HG03460 (cell line): ENCODE measurements around the gene RASSF10.
"Not testable (repeated sequence)": the region's sequence is repeated elsewhere in the genome, so short reads cannot be mapped to it uniquely, and the experiment has no call there.

Experiments
- ATAC-seq: cut with Tn5 transposase; IDR thresholded peaks from one replicate; pipeline ENCODE4 v1.9.1; 2021; ENCODE audit not compliant: unreplicated experiment

The RASSF10 gene

DNA sequence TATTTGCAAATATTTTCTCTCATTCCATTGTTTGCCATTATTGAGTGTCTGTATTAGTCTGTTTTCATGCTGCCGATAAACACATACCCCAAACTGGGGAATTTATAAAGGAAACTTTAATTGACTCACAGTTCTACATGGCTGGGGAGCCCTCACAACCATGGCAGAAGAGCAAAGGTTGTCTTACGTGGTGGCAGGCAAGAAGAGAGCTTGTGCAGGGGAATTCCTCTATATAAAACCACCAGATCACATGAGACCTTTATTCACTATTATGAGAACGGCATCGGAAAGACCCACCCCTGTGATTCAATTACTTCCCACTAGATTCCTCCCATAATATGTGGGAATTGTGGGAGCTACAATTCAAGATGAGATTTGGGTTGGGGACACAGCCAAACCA lies 10.2 kb downstream of the RASSF10 start:
- ATAC-seq: no peak

DNA sequence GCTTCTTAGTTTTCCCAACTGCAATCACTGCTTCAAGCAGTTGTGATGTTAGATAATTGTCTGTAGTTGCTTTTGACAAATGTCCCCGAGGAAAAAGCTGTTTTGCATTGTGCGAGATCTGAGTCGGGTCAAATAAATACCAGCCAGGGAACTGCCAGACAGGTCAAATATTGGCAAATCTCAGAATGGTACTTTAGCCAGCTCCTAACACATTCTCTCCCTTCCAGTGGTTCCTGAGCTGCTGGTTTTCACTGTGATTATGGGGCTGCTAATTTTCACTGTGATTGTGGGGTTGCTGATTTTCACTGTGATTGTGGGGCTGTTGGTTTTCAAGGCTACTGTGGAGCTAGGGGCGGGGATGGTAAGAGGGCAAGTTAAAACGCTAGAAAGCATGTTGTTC lies 14.3 kb downstream of the RASSF10 start:
- no peak for ATAC-seq

DNA sequence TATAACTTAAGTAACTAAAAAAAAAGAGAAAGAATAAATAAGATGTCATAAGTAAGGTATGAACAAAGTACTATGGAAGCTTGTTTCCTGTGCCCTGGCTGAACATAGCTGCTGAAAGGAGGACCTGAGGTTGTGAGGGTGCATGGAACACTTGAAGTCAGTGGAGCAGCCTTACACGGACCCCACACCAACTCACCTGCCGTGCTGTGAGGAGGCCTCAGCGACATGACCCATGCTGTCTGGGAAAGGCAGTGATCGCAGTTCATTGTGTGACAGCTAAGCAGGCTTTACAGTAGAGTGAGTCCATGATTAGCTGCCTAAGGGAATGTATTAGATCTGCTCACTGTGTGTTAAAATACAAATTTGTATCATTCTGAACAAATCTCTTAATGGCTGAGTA lies 17.6 kb downstream of the RASSF10 start:
- ATAC-seq: no peak

DNA sequence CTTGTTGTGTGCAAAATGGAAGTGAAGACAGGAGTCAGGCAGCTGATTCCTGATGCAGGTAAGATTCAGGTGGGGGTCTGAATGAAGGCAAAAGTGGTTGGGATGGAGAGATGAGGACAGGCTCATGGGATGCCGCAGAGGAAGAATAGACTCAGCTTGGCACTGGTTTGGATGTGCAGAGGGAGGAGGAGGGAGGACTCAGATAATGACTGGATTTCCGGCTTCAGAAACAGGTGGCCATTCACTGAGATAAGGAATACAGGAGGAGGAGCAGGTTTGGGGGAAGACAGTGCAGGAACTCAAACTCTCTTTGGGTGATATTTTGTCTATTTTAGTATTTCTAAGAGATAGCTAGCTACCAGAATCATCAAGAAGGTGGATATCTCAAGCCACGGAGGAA lies 19.2 kb downstream of the RASSF10 start:
- no peak for ATAC-seq

DNA sequence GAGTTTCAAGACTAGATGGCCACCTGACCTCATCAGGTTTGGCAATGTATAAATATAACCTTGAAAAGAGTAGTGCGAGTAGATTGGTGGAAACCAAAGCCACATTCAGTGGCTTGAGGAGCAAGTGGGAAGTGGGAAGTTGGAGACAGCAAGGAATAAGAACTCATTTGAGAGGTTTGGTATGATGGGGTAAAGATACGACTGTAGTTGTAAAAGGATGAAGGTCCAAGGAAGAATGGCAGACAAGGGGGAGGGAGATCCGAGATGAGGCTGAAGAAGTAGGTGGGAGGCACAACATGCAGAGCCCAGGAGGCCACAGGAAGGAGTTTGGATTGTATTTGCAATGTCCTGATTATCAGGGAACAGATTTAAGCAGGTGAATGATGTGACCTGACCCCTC lies 20.8 kb downstream of the RASSF10 start:
- ATAC-seq: no peak

DNA sequence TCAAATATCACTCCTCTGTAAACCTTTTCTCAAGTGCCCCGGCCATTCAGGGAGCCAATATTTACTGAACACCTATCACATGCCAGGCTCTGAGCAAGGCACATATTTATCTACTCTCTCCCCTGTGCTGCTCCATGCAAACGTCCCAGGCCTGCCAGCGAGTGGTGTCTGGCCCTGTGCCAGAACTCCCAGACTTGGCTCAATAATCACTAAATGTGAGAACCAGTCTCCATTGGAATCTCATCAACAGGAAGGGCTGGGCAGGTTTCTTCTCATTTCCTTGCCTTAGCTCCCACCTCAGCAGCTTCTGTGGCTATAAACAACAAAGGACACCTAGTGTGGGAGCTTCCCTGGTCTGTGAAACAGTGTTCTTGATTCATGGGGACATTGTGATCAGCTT lies 21.7 kb downstream of the RASSF10 start:
- ATAC-seq: no peak

DNA sequence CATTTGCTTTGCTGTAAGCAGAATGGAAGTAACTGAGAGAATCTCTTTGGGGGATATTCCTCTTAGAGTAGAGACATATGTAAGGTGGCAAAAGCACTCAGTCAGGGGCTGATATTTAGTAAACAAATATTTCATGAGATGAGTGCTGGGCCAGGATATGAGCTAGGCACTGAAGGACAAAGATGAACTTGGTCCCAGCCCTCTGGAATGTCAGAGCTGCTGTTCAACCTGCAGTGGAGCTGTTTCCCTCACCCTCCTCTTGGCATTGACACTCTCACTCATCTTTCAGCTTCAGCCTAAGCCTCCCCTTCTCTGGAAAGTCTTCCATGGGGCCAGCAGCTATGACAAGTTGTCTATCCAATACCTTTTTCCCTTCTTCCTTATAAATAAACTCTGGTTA lies 22.2 kb downstream of the RASSF10 start:
- ATAC-seq: no peak

DNA sequence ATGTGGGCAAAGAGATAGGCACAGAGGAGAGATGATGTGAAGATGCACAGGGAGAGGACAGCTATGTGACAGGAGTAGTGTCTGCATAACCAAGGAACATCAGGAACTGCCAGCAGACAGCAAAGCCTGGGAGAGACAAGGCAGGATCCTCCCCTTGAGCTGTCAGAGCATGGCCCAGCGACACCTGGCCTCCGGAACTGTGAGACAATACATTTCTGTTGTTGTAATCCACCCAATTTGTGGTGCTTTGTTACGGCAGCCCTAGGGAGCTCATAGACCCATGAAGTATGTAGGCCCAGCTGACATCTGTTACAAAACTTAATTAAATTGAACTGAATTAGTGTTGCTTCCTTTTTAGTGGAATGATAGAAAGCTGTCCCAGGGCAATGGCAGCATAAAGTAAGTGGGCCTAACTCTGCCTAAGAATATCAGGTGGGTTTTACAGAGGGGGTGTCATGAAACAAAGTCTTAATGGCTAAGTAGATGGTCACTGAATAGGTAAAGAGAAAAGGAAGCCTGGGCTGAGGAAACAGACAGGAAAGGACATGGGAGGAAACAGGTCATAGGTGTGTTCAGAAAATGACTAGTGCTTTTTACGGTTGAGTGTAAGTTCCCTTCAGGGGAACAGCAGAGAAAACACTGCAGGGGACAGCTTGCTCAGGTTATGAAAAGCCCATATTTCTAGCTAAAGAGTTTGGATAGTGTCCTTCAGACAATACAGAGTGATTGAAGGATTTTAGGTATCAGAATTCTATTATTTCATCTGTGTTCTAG lies 24.8 kb downstream of the RASSF10 start:
- no peak for ATAC-seq

DNA sequence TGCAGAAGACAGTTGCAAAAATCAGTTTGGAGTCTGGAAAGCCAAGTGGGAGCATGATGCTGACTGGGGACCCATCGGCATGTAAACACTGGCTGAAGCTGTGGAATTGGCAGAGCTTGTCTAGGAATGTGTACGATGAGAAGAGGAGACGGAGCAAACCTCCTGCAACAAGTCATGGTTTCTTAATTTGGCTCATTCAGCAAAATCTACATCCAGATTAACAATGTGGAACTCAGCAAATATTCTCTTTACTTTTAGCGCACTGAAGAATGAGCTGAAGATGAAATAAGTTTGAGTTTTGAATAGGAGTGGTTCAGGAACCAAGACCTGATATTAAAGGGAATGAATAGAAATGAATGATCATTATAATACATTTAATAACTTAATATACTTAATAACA lies 26.6 kb downstream of the RASSF10 start:
- ATAC-seq: no peak

DNA sequence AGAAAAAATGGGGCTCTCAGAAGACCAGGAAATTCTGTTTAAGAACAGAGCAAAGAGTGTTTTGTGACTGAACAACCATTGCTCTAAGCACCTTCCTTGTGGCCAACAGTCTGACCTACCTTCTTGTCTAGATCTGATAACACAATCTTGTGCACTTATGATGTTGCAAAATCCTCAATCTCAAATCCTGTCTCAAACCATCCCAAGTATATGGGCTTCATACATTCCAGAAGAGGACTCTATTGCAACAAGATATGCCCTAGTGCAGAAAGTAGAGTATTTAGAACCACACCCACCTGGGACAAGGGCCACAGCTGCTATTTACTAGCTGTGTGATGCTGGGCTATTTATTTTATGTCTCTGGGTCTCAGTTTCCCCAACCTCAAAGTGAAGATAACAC lies 27.1 kb downstream of the RASSF10 start:
- no peak for ATAC-seq

DNA sequence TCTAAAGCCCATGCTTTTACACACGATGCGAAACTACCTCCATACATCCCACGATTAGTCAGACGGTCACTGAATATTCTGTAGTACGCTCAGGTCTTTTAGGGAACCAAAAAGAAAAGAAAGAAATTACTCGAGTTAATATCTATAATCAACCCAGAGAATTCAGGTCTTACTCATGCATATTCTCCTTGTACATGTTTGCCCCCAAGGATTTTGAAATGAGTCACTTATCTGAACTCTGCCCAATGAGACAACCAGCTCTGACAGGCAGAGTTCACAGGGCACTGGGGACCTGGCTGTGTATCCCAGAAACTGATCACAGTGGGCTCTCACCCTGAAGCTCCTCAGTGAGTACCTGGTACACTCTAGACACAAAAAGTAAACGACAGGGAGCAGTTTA lies 29.2 kb downstream of the RASSF10 start:
- ATAC-seq: no peak

DNA sequence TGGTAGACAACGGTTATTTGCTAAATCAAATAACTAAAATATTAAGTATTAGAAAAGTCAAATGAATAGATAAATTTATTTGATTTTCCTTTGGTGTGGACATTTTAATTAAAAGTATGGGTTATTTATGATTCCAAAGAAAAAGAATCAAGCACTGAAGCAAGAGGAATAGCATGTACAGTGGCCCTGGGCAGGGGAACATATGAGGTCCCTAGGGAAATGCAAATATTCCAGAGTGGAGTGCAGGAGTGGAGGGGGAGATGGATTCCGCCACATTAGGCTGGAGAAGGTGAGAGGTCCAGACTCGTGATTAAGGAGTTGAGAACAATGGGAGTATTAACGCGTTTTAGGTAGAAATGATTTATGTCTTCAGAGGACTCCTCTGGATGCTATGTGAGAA lies 30.0 kb downstream of the RASSF10 start:
- ATAC-seq: no peak

DNA sequence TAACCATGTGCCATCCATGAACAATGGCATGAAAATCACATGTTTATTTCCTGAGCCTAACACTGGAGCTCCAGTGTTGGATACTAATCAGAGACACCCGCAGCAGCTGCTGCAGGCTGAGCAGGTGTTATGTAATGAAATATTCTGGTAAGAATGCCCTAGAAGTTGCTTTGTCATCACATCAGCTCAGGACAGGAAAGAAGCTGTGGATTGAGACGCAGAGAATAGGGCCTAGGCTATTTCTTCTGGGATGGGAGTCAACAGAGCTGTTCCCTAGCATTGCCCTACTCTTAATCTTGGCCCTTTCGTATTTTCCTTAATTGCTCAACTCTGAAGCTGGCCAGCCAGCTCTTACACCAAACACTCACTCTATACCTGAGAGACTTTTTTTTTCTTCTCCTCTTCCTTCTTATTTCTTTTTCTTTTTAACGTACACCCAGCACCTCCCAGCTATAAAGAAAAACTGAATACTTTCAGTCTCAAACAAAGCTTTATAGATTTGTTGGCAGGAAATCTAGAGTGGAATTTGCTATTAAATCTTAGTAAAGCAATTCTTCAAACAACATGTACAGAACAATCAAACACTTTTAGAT lies 31.9 kb downstream of the RASSF10 start:
- no peak for ATAC-seq

DNA sequence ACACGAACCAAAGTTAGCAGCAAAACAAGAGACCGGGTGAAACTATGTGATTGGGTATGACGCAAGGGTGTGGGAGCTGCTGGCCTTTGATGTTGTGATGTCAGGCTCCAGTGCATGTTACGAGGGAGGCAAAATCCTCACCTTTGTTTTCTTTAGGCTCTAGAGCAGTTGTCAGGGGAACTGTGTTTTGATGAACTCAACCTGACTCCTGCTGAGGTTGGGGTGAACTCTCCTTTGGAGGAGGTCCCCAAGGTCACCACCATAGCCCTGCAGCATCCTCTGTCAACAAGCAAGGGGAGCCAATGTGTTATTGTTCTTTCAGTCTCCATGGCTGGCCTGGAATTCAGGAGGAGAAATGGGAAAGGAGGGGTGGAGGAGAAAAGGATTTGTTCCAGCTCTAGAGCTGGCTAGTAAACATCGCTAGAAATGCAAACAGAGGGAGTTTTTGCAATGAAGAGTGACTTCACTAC lies 33.8 kb downstream of the RASSF10 start:
- no peak for ATAC-seq

DNA sequence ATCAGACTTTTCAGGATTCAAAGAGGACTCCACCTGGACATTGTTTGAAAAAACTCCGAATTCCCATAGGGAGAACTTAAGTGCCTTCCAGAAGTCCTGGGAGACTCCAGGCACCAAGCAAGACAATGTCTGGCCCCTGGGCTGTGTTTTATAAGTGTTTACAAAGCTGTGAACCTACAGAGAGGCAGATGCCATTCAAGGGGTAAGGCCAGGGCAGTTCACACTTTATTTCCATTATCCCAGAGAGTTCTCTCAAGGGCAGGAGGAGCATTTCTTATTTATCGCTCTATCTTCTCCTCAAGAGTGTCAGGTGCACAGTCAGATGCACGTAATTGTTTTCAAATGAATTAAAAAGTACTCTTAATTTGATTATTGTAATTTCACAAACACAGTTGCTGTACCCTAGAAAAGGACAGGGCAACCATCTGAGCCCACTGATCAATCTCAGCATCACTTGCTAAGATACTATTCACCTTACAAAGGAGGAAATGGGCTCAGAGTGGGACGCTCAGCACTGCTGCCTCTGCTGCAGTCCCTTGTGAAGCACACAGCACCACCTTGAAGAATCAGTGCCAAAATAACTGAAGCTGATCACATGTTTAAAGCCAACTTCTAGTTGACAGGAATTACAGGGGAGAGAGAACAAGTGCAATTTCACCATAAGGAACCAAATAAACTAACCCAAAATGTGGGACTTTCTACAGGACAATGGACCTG lies 35.0 kb downstream of the RASSF10 start:
- ATAC-seq: no peak

DNA sequence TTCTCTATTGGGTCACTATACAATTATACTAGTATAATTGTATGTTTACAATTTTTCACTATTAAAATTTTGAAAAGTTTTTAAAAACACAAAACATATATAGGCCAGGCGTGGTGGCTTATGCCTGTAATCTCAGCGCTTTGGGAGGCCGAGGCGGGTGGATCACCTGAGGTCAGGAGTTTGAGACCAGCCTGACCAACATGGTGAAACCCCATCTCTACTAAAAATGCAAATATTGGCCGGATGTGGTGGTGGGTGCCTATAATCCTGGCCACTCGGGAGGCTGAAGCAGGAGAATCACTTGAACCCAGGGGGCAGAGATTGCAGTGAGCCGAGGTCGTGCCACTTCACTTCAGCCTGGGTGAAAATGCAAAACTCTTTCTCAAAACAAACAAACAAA lies 36.0 kb downstream of the RASSF10 start:
- ATAC-seq: not testable (repeated sequence)

DNA sequence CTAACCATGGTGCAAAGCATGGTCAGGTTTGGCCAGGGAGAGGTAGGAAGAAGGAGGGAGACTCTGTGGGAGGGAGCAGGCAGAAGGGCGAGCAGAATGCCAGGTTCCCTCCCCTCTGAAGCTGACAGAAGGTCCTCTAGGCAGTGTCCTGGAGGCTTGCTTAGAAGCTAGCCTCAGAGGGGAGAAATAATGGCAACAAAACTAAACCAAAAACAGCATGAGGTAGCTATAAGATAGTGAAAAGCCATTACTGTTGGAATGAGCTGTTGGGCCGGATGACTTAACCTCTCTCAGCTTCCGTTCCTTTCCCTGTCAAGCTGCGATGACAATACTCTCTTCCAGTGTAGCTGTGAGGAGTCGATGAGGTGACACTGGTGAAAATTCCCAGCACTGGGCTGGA lies 36.6 kb downstream of the RASSF10 start:
- ATAC-seq: no peak

DNA sequence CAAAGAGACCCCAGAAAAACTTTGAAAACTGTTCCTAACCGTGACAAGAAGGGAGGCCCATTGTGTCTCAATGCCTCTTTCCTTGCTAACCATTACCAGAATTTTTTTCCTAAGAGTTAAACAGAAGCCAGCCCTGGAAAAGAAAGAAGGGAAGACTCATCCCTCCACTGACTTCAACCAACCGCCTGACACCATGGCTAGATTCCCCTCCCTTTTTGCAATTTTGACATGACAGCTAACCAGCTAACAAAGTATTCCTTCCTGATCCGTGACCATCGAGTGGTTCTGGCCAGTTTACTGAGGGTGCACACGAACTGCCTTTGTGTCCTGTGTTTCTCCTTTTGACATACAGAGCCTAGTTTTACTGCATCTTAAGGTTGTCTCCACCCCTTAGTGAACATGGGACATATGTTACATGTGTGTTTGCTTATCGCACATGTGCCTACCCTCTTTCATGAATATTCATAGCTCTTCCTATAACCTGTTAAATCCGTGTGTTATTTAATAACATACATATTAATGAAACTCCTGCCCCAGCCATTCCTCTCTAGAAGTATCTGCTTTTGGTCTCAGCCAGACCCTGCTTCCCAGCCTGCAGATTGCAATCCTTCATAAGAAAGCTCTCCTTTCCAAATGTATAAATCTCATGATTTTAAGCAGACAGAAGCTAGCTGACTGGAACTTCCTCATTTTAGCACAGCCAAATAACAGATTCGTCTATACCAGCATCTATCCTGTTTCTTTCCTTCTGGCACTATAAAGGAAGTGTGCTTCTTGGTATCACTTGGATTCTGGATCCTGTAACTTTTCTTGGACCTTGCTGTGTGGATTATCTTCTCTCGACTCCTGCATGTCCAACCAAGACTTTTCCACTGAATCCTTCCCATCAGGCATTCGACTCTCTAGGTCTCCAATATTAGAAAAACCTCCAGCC lies 37.8 kb downstream of the RASSF10 start:
- no peak for ATAC-seq

DNA sequence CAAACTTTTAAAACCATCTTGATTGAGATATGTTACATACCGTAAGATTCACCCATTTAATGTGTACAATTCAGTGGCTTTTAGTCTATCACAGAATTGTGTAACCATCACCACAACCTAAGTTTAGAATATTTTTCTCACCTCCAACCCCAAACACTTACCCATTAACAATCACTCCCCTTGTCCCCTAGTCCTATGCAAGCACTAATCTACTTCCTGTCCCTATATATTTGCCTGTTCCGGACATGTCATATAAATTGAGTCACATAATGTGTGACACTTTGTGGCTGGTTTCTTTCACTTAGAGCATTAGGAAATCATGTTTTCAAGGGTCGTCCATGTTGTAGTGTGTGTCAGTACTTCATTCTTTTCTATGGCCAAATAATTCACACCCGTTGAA lies 38.8 kb downstream of the RASSF10 start:
- no peak for ATAC-seq

DNA sequence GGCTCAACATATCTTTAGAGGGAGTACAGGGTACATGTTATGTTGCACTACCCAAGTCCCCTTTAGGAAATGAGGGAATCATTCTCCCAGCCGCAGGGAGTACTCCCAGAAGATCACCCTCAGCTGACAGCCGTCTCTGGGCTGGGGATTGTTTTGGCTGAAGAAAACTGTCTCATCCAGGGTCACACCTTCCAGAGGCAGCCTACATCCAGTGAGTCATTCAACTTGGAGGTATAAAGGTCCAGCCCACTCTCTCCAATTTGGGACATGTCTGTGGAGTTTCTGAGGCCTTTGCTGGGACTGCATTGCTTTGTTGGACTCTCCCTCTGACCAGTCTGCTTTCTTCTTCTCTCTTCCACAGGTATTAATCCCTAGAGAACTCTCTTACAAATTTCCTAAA lies 42.1 kb downstream of the RASSF10 start:
- no peak for ATAC-seq

DNA sequence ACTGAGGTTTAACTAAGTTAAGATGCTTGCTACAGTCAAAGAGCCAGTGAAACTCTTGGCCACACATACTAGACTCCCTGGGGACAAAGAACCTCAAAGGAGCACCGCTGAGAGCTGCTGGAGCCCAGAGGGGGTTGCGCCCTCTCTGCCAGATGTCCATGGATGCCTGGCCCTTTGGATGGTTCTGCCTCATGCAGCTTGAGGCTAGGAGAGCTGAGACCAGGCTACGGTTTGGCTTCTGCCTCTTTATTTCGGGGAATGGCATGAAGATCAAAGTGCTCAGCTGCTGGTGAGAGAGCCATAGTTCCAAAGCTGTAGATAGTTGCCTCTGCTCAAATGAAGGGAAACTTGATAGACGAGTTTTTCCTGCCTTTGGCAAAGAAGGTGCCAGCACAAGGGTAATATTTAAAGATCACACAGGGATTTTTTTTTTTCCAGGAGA lies 43.0 kb downstream of the RASSF10 start:
- no peak for ATAC-seq
